ENCODE measurements around the gene FLT4. TPM values are rescaled to one million over a fixed set of nuclear protein-coding genes. Genes with fewer than 3 reads are reported as not detected.
A peak's percentile ranks its signal among the peaks of the same experiment; 100 is the strongest.

FLT4 gene
- total RNA-seq, 1 donor from 2014 or later, result 24.8 TPM

GRCh38 chr5:180632768-180633167 lies 16.6 kb downstream of the FLT4 start:
- Histone ChIP-seq H3K27ac (no peak overlapping the region), H3K36me3 (peaks cover 3% of the 10 kb centered on the region), H3K4me1 (no peaks in the 10 kb centered on the region), H3K9me3 (no peaks in the 10 kb centered on the region), H3K27me3 (ENCODE audit: low read depth) (no peaks in the 10 kb centered on the region), H3K4me3 (no peak overlapping the region)
- DNase-seq, result peak; percentile 48
- no peak for TF ChIP-seq CTCF (IDR thresholded peaks at IDR 0.05)
- peak; percentile 21 to 22 for ATAC-seq
- intact Hi-C loops (cut with DNase I), result no loop called here

GRCh38 chr5:180631549-180632383 lies 17.6 kb downstream of the FLT4 start:
- no peaks in the 10 kb centered on the region for H3K4me1 ChIP-seq
- H3K9me3 ChIP-seq, result no peaks in the 10 kb centered on the region
- no peaks in the 10 kb centered on the region for H3K27me3 ChIP-seq (ENCODE audit: low read depth)
- TF ChIP-seq CTCF (IDR thresholded peaks at IDR 0.05), result no peak
- H3K27ac ChIP-seq, result peak overlapping the region; percentile 46
- ATAC-seq (peak in 1 of 2 donors; percentile 4), DNase-seq (peak; percentile 36)
- no peak overlapping the region for H3K4me3 ChIP-seq
- H3K36me3 ChIP-seq, result peaks cover 3% of the 10 kb centered on the region
- intact Hi-C loops (cut with DNase I), result no loop called here

GRCh38 chr5:180630426-180630825 lies 19.0 kb downstream of the FLT4 start:
- DNase-seq, result no peak
- TF ChIP-seq CTCF (IDR thresholded peaks at IDR 0.05), result no peak
- intact Hi-C loops (cut with DNase I), result no loop called here
- no peak for ATAC-seq
- Histone ChIP-seq H3K27me3 (ENCODE audit: low read depth) (no peaks in the 10 kb centered on the region), H3K36me3 (peaks cover 3% of the 10 kb centered on the region), H3K4me3 (no peak overlapping the region), H3K4me1 (no peaks in the 10 kb centered on the region), H3K27ac (no peak overlapping the region), H3K9me3 (no peaks in the 10 kb centered on the region)

- H3K36me3 ChIP-seq, result peaks cover 3% of the 10 kb centered on the region
- no peak for ATAC-seq
These were observed 19.5 kb downstream of the FLT4 start for GRCh38 chr5:180629831-180630382.

More at GRCh38 chr5:180629831-180630382, 19.5 kb downstream of the FLT4 start:
- Histone ChIP-seq H3K27ac (no peak overlapping the region), H3K27me3 (ENCODE audit: low read depth) (no peaks in the 10 kb centered on the region), H3K4me1 (no peaks in the 10 kb centered on the region), H3K4me3 (no peak overlapping the region), H3K9me3 (no peaks in the 10 kb centered on the region)
- peak; percentile 34 for DNase-seq
- TF ChIP-seq CTCF (IDR thresholded peaks at IDR 0.05), result no peak
- intact Hi-C loops (cut with DNase I), result no loop called here
